Measurements from ENCODE around the gene NPBWR2.

The NPBWR2 gene

GRCh38 chr20:64055893-64056638 lies 51.3 kb downstream of the NPBWR2 start:
- peak in 1 of 2 experiments; percentile 84 for DNase-seq

DNA sequence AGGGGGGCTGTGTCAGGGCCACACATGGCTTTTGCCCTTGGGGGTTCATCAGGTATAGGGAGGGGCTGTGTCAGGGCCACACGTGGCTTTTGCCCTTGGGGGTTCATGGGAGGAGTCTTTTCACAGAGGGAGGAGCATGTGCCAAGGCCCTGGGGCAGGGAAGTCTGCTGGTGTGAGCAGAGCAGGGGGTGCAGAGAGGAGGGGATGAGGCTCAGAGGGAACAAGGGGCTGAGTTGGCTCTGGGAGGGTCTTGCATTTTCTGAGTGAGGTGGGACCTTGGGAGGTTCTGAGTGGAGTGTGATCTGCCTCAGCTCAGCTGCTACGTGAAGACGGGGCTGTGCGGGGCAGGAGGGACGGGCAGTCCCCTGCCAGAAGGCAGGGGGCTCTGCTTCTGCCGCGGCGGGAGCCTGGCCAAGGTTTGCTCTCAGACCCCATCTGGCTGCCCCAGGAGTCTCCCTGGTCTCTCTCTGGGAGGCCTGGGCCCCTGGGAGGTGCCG lies 51.9 kb downstream of the NPBWR2 start:
- peak in 1 of 2 experiments; percentile 84 for DNase-seq

DNA sequence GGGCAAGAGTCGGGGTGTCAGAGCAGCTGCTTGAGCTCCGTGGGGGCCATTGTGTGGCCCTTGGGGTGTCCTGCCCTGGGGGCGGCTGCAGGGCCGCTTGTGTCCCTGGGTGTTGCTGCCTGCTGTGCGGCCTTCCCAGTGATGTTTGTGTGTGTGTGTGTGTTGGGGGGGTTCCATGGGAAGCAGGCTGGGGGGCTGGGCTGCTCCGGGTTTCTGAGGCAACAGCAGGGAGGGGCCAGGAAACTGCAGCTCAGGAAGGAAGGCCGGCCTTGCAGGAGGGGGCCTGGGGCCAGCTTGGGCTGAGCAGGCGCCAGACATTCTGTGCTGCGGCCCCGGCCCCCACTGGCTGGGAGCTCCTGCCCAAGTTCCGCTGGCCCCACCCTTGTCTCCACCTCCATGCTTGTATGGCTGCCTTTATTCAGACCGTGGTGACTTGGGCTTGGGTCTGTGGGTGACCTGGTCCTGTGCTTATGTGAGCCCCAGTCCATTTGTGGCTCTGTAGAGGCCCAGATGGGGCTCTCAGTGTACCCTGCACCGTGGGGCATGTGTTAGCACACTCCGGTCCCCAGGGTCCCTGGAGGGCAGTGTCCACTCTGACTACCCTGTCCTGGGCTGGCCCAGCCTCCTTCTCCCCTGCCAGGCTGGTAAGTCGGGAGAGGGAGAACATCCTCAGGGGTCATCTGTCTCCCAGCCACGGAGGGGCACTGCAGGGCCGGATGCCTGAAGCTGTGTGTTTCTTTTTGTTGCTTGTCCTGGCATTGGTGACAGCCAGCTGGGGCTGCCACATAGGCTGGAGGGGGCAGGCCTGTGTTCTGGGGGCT lies 53.3 kb downstream of the NPBWR2 start:
- DNase-seq: peak; percentile 42 to 73

Data from NCI-H446 (cell line).